HepG2 (cell line): Measurements from ENCODE around the gene TEKT3. TPM values are rescaled to one million over a fixed set of nuclear protein-coding genes. Genes with fewer than 3 reads are reported as not detected.

Experiments used
- ATAC-seq: fragments of 200-7000 bp; cut with Tn5 transposase; 3 replicates; pipeline ENCODE4 v1.9.1; 2020; ENCODE audit warnings: mild to moderate bottlenecking, moderate library complexity
- BruUV-seq: library from RNA; stranded (reverse); fragments of 400-500 nt; replicated peaks from 2 replicates; lab custom pipeline; 2021; lab: Mats Ljungman, UMichigan
- CTCF ChIA-PET: fragments of 300-600 bp; formaldehyde crosslinking; extraction: SDS; loops from one replicate; lab custom pipeline; 2021; ENCODE audit warnings: low total read pairs, inconsistent platforms, low intra/inter-chr PET ratio; lab: Yijun Ruan, JAX
- POLR2A ChIA-PET: fragments of 350-600 bp; sonication (Branson Sonifier 250); formaldehyde crosslinking; loops from one replicate; lab custom pipeline; 2020; ENCODE audit warnings: antibody characterized with exemption, inconsistent platforms; lab: Yijun Ruan, JAX
- DNase-seq: peaks from one replicate; pipeline ENCODE4 v3.0.0-alpha.2; 2015; ENCODE audit warnings: low spot score
- FAIRE-seq: peaks from 3 replicates; lab custom pipeline; 2011; peaks lifted over from hg19 to GRCh38; lab: Jason Lieb, UNC
- H2AFZ ChIP-seq: one replicate; pipeline ENCODE4 v1.6.1; 2011; ENCODE audit warnings: low read length, inconsistent platforms
- H3K27ac ChIP-seq: fragments of 300-600 bp; 3 replicates; pipeline ENCODE4 v1.8.0; 2011; ENCODE audit warnings: mixed run types, mild to moderate bottlenecking, mixed read lengths, low read length, inconsistent platforms; ENCODE audit not compliant: insufficient read depth; ENCODE audit errors: extremely low read length
- H3K27me3 ChIP-seq, 2 experiments: fragments of 200-600 bp in 1 of 2; 2 replicates in 1 of 2; 3 replicates in 1 of 2; pipeline versions ENCODE4 v1.6.0 to v1.8.0; 2011; ENCODE audit warnings: low read length in 2 of 2, mild to moderate bottlenecking in 2 of 2, moderate library complexity in 2 of 2, inconsistent platforms in 1 of 2; ENCODE audit not compliant: insufficient read depth in 2 of 2, control insufficient read depth in 1 of 2
- H3K36me3 ChIP-seq, 2 experiments: fragments of 200-600 bp in 1 of 2; replicated peaks in 1 of 2; 2 replicates in 1 of 2; 3 replicates in 1 of 2; pipeline versions ENCODE4 v1.5.1 to v1.8.0; 2011; ENCODE audit warnings: low read length in 2 of 2, inconsistent platforms in 1 of 2; ENCODE audit not compliant: insufficient read depth in 2 of 2, control insufficient read depth in 1 of 2
- H3K4me1 ChIP-seq: 2 replicates; pipeline ENCODE4 v1.5.1; 2012; ENCODE audit warnings: low read length, inconsistent platforms; ENCODE audit not compliant: insufficient read depth
- H3K4me2 ChIP-seq: 2 replicates; pipeline ENCODE4 v1.6.0; 2011; ENCODE audit warnings: low read depth, low read length, inconsistent platforms
- H3K4me3 ChIP-seq, 3 experiments: fragments of 200-600 bp in 1 of 3; sonication (generic), shearing (Covaris generic) in 1 of 3; replicated peaks in 1 of 3; 2 replicates each; pipeline ENCODE4 v1.5.1; 2011 to 2016; ENCODE audit warnings: low read length in 3 of 3, inconsistent platforms in 2 of 3, low read depth in 2 of 3, mild to moderate bottlenecking in 2 of 3, control low read depth in 1 of 3, mixed read lengths in 1 of 3; ENCODE audit not compliant: insufficient read depth in 1 of 3
- H3K79me2 ChIP-seq: one replicate; pipeline ENCODE4 v1.6.1; 2011; ENCODE audit warnings: low read length, inconsistent platforms; ENCODE audit not compliant: insufficient read depth
- H3K9ac ChIP-seq: 2 replicates; pipeline ENCODE4 v1.6.0; 2011; ENCODE audit warnings: mild to moderate bottlenecking, low read depth, low read length, inconsistent platforms; ENCODE audit not compliant: insufficient read depth
- H3K9me3 ChIP-seq: 2 replicates; pipeline ENCODE4 v1.5.1; 2012; ENCODE audit warnings: mild to moderate bottlenecking, low read length
- H4K20me1 ChIP-seq: 2 replicates; pipeline ENCODE4 v1.6.0; 2011; ENCODE audit warnings: inconsistent platforms, mild to moderate bottlenecking, low read length, moderate library complexity; ENCODE audit not compliant: insufficient read depth
- BRD4 ChIP-seq: sonication (generic); formaldehyde crosslinking; IDR thresholded peaks from 2 replicates; pipeline ENCODE4 v1.4.0; 2020; ENCODE audit warnings: missing genetic modification reagents
- ESRRA ChIP-seq: sonication (generic); formaldehyde crosslinking; IDR thresholded peaks from 2 replicates; pipeline ENCODE4 v1.5.1; 2020; ENCODE audit warnings: mild to moderate bottlenecking, low read depth, missing genetic modification reagents
- MED1 ChIP-seq: sonication (generic); formaldehyde crosslinking; IDR thresholded peaks from 2 replicates; pipeline ENCODE4 v1.4.0; 2020; ENCODE audit warnings: missing genetic modification reagents
- MTF1 ChIP-seq: sonication (generic); formaldehyde crosslinking; IDR thresholded peaks from 2 replicates; pipeline ENCODE4 v1.5.0; 2020; ENCODE audit warnings: missing genetic modification reagents
- MZF1 ChIP-seq: sonication (generic); formaldehyde crosslinking; IDR thresholded peaks from 2 replicates; pipeline ENCODE4 v1.8.1; 2023; ENCODE audit warnings: mild to moderate bottlenecking, missing genetic modification reagents, borderline replicate concordance
- ZNF235 ChIP-seq: sonication (generic); formaldehyde crosslinking; IDR thresholded peaks from 2 replicates; pipeline ENCODE4 v1.8.1; 2023; ENCODE audit warnings: mild to moderate bottlenecking, missing genetic modification reagents, borderline replicate concordance
- ZNF44 ChIP-seq: sonication (generic); formaldehyde crosslinking; IDR thresholded peaks from 2 replicates; pipeline ENCODE4 v1.5.1; 2020; ENCODE audit warnings: mild to moderate bottlenecking, missing genetic modification reagents
- ZNF710 ChIP-seq: sonication (generic); formaldehyde crosslinking; IDR thresholded peaks from 2 replicates; pipeline ENCODE4 v1.5.0; 2020; ENCODE audit warnings: mild to moderate bottlenecking, missing genetic modification reagents, borderline replicate concordance
- ZNF891 ChIP-seq: sonication (generic); formaldehyde crosslinking; IDR thresholded peaks from 2 replicates; pipeline ENCODE4 v1.5.0; 2020; ENCODE audit warnings: mild to moderate bottlenecking, missing genetic modification reagents
- WGBS: methylation state at CpG from one replicate; pipeline ENCODE4 v1.1.6; 2017; ENCODE audit warnings: low lambda C conversion rate; 5-methylcytosine and 5-hydroxymethylcytosine counted together
- in situ Hi-C: cut with HindIII; loops from 2 replicates; pipeline ENCODE4 v1.10.0; 2017; ENCODE audit warnings: low pct_unique_long_range_greater_than_20kb; ENCODE audit not compliant: extremely low pct_ligation_motif_present
- intact Hi-C: fragments of 100-400 bp; cut with micrococcal nuclease; formaldehyde crosslinking; loops from one replicate; pipeline ENCODE4 v1.10.0; 2022; ENCODE audit not compliant: unreplicated experiment
- polyA plus RNA-seq, 8 experiments: library from polyadenylated mRNA; depleted of rRNA in 3 of 8; stranded (reverse) in 7 of 8; unstranded in 1 of 8; fragments of >200 nt; fragmentation: Illumina TruSeq in 4 of 8; extraction: Trizol in 4 of 8; gene quantifications; 2 replicates each; pipeline versions ENCODE4 v1.2.1 to v1.2.3, GENCODE V29; 2011 to 2016; ENCODE audit warnings: low read depth in 4 of 8, missing spikeins in 1 of 8, mixed read lengths in 1 of 8; ENCODE audit not compliant: insufficient read depth in 1 of 8
- total RNA-seq, 5 experiments: library from RNA; depleted of rRNA; stranded (reverse); fragments of >200 nt; fragmentation: Illumina TruSeq; extraction: Trizol; gene quantifications; 2 replicates each; pipeline ENCODE4 v1.2.3, GENCODE V29; 2016; ENCODE audit warnings: low read depth in 1 of 5

TEKT3 gene
- total and polyA plus RNA-seq, 2 of the 13 experiments (the other 11 are each of a cell fraction or from before 2014, with no cell fraction given) = 0.58 to 0.82 TPM

- intact Hi-C loops (no loop called here), in situ Hi-C loops (loop anchor here (10.0 kb wide), 1 partner anchor 61 kb away; the partner anchor contains the start of gene TEKT3)
- Histone ChIP-seq H3K36me3 (no peaks in the 10 kb centered on the region), H3K9me3 (no peaks in the 10 kb centered on the region), H2AFZ (no peak overlapping the region), H3K4me2 (no peak overlapping the region), H3K4me3 (no peak overlapping the region), H3K9ac (no peak overlapping the region), H3K4me1 (no peaks in the 10 kb centered on the region), H3K27me3 (0 out of 5 replicates have a peak, but pooled peaks cover 0 to 2% of the 10 kb centered on the region in 2 experiments), H3K27ac (no peak overlapping the region), H4K20me1 (no peaks in the 10 kb centered on the region), H3K79me2 (no peaks in the 10 kb centered on the region)
- WGBS = 15% methylated on average over 6 of the region's 6 CpGs
- FAIRE-seq (no peak), DNase-seq (no peak), ATAC-seq (no peak)
- no TSS peak for BruUV-seq
- CTCF ChIA-PET = no interaction called here
- POLR2A ChIA-PET = no interaction called here
- TF ChIP-seq MZF1 (CRISPR knock-in tag) (no peak), ZNF235 (CRISPR knock-in tag) (no peak), MED1 (CRISPR knock-in tag) (no peak), ZNF710 (no peak), BRD4 (CRISPR knock-in tag) (no peak), ZNF44 (CRISPR knock-in tag) (no peak), ZNF891 (CRISPR knock-in tag) (no peak), MTF1 (no peak), ESRRA (CRISPR knock-in tag) (no peak)
Observed at GRCh38 chr17:15284107-15284506, 57.3 kb downstream of the TEKT3 start.
